OCI-M2 (cell line): ENCODE results near the gene PDZD7.

Source experiments
- DNase-seq: peaks from one replicate; lab custom pipeline; 2025; ENCODE audit not compliant: unreplicated experiment; lab: John Stamatoyannopoulos, UW

PDZD7 gene

GRCh38 chr10:101020427-101021075 lies 10.4 kb downstream of the PDZD7 start:
- DNase-seq: no peak

DNA sequence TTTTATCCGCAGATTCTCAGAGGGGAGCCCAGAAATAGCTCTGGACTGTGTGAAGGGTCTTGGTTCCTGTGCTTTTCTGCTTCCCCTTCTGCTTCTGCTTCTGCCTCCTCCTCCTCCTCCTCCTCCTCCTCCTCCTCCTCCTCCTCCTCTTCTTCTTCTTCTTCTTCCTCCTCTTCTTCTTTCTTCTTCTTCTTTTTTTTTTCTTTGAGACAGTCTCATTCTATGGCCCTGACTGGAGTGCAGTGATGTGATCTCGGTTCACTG lies 11.6 kb downstream of the PDZD7 start:
- DNase-seq: no peak

DNA sequence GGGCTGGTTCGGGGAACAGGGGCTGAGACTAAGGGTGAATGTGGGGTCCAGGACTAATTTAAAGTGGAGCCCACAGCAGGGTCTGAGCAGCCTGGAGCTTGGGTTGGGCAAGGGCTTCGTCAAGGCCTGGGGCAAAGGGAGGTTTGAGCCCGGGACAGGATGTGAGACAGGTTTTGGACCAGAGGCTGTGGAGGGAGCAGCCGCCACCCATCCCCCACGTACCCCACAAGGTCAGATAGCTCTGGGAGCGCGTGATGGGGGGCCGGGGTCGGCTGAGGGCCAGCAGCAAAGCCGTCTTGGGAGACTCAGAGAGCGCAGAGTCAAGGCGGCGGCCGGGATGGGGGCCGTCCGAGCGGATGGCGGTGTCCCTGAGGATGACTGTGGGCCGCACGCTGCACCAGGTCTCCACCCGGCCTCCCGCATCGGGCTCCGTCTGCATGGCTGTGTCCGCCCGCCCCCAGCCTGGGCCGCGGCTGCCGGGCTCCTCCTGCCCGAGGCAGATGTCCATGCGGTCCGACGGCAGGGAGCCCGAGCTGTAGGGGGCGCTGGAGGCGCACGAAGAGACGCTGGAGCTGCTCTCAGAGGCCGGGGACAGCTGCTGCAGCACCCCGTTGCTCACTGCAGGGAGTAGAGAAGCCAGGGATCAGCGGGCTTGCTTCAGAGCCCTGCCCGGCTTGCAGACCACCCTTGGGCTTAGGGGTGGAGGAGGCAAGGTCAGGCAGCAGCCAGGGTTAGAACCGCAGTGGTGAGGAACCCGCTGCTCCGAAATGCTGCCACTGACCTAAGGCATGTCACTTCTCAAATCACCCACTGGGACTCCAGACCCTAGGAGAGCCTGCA lies 12.1 kb downstream of the PDZD7 start:
- DNase-seq: no peak

DNA sequence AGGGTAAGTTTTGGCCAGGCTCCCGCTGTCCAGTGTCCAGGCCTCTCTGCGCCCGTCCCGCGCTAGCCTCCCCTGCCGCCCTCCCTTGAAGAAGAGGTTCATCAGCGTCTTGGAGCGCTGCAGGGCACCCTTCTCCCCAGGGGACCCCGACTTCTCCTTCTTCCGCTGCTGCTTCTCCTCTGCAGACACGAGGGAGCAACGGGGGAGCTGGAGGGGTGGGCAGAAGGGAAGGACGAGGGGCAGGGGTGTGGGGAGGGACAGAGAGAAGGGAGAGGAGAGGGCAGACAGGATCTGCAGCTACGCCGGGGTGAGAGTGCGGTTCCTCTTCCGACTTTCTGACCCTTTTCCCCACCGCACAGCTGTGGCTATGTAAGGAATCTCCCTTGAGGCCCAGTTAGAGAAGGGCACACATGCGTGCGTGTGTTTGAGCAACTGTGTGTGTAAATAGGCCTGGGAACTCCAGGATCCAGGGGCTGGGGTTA lies 12.8 kb downstream of the PDZD7 start:
- DNase-seq: no peak

- no peak for DNase-seq
Measured at GRCh38 chr10:101016814-101017213, 14.1 kb downstream of the PDZD7 start.

GRCh38 chr10:101015582-101015973 lies 15.4 kb downstream of the PDZD7 start:
- no peak for DNase-seq

DNA sequence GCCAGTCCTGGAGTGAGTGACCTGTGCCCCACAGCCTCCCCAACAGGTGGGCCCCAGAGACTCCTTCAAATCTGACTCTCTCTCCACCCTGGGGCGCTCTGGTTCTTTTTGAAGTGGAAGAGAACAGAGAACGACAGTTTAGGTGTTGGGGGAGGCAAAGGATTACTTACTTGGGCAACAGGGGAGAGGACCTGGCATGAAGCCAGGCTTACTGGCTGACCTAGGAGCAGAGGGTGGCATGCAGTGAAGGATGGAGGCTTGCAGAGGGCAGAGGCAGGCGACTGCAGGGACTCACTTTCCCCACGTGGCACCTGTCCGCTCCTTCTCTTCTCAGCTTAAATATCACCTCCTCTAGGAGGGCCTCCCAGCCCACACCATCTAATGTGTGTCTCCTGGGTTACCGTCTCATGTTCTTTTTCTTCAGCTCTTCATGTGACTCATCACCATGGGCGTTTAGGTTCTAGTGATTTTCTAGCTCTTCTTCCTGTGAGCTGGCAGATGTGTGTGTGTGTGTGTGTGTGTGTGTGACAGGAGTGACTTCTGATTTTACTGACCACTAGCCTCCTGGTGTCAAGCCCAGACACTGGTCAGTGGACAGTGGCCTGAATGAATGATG lies 15.9 kb downstream of the PDZD7 start:
- DNase-seq: no peak

DNA sequence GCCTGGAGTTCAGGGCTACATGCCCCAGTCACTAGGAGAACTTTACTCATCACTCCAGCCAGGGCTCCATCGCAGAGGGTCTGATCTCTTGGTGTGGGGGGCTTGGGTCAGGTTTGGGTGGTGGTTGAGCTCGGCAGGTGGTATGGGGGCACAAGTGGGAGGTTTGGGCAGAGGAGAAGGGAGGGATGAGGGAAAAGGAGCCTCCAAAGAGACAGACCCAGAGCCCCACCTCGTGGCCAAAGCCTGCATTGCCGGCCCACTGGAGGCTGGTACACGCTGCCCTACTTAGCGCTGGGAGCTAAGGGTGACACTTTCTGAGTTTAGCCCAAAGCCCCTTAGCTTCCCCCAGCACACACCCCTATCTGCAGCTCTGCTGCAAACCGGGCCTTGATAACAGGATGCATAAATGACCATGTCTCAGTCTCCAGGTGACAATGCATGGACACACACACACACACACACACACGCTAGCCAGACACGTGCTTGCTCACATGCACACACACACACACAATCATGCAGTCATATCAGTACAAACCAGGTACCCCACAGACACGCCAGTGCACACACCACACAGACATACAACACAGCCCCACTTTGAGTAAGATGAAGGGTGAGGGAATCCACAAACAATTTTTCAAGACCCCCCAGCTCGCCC lies 16.6 kb downstream of the PDZD7 start:
- peak; percentile 68 for DNase-seq

GRCh38 chr10:101013365-101013825 lies 17.5 kb downstream of the PDZD7 start:
- DNase-seq: no peak

- peak; percentile 38 for DNase-seq
Measured at GRCh38 chr10:101012525-101013364, 18.2 kb downstream of the PDZD7 start.

GRCh38 chr10:101011517-101012423 lies 19.2 kb downstream of the PDZD7 start:
- no peak for DNase-seq

GRCh38 chr10:101010329-101010728 lies 20.6 kb downstream of the PDZD7 start:
- no peak for DNase-seq

GRCh38 chr10:101008823-101009423 lies 22.0 kb downstream of the PDZD7 start:
- no peak for DNase-seq

DNA sequence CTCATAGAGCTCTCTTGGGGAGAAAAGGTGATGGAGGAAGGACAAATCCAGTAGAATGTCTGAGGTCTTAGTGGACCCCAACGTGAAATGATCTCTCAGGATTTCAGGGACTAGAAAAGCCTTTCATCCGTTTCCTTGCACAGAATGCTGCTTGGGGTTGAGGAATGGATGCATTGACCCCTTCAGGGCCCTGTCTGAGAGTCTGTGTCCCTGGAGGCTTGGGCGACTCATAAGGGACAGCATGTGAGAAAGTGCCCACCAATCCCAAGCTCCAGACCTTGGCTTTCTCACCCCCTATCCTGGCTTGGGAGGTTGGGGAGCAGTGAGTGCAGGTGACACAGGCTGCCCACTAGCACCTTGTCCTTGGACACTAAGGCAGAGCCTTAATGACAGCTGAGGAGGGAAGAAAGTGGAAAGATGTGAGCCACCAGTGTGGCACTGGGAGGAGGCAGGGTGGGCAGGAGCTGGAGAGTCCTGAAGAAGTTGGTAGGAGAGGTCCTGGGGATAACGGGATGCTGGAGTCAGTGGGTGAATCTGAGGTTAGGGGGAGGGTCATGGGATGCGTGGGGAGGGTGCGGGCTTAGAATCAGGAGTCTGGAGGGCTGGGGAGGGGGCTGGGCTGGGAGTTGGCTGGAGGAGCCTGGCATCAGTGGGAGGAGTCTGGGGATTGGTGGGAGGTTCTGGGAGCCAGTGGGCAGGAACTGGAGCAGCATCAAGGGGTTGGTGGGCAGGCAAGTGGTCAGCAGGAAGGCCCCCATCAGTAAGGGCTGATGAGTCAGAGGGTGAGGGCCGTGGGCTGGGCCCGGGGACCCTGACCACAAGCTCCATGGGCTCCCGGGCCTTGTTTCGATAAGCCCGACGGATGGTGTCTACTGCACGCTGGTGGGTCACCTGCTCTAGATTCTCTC lies 22.8 kb downstream of the PDZD7 start:
- DNase-seq: no peak

GRCh38 chr10:101007099-101007711 lies 23.7 kb downstream of the PDZD7 start:
- no peak for DNase-seq

DNA sequence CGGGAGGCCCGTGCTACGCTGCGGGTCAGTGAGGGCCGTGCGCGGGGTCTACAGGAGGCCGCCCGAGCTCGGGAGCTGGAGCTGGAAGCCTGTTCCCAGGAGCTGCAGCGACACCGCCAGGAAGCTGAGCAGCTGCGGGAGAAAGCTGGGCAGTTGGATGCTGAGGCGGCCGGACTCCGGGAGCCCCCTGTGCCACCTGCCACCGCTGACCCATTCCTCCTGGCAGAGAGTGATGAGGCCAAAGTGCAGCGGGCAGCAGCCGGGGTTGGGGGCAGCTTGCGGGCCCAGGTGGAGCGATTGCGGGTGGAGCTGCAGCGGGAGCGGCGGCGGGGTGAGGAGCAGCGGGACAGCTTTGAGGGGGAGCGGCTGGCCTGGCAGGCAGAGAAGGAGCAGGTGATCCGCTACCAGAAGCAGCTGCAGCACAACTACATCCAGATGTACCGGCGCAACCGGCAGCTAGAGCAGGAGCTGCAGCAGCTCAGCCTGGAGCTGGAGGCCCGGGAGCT lies 24.3 kb downstream of the PDZD7 start:
- DNase-seq: no peak

DNA sequence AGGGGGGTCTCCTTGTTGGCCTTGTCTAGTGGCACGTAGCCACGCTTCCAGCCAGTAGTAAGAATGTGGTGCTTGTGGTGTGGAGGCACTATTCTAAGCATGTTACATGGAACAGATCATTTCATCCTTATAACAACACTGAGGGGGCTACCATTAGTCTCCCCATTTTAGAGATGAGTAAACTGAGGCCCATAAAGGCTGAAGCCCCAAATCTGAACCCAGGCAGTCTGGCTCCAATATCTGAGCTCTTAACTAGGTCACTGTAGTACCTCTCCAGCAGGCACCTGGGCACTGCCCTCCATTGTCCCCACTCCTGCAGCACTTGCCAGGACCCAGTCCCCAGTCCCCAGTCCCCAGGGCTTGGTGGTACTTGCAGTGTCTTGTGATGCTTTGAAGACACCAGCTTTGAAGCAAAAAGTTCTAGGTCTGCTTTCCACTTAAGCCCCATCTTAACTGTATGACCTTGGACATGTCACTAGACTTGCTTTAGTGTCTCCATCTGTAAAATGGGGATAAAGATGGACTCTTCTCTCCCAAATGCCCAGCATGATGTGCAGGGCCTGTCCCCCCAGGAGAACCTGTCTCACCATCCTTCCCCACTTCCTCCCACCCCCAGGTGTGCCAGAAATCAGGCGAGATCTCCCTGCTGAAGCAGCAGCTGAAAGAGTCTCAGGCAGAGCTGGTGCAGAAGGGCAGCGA lies 24.9 kb downstream of the PDZD7 start:
- DNase-seq: no peak
